RKO (cell line): ENCODE measurements around the gene GLYATL2.

Experiments
- DNase-seq: peaks from one replicate; pipeline ENCODE4 v3.0.0-alpha.2; 2016; ENCODE audit warnings: low spot score

The GLYATL2 gene

DNA sequence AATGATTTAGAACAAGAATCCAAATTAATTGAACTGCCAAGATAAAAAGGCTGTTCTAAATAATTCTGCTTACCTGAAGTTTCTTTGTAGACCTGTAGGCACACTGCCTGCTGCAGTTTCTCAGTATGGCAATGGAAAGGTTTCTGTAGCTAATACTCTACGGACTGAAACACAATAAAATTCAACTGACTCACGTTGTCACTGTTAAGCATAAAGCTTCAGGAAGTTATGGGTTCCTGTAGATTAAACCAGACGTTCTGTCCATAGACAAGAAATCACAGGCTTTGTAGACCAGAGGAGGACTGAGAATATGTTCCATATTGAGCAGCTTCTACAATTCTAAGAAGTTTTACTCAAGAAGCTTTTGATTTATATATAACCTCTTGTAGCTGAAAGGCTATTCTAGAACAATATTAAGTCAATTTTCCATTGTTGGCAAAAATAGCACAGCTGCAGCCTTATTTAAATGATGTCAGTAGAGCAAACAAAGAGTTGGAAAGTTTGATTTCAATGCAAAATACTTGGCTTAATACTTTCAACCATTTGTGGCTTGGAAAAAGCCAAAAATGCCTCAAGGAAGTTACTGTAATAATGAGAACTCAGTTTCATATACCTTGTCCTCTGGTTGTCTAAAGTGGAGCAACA lies at the start of gene GLYATL2:
Gene GLYATL2, minus strand, starts transcription at position 344 of the 645 bp plus-strand sequence. CDS start 5,092 bp downstream, outside the sequence.
- DNase-seq = no peak

DNA sequence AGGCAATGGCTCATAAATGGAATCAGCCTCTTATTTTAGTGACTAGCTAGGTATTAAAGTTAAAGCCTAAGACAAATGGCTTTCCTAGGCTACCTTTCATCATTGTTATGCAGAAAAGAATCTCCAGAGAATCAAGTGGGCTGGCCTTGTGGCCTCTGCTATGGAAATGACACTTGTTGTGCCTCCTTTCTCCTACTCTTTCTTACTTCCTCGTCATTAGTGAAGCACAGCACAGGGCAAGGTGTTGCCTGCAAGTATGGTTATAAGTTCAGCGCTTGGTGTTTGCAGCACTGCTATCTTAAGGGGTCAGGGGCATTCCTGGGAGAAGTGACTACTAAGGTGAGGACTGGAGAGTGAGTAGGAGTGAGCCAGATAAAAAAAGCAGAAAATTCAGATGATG lies 49.4 kb upstream of the GLYATL2 start:
- DNase-seq = no peak

GRCh38 chr11:58888579-58888978 lies 44.1 kb upstream of the GLYATL2 start:
- DNase-seq = no peak

- no peak for DNase-seq
These were observed 42.9 kb upstream of the GLYATL2 start for GRCh38 chr11:58887452-58887851.

- no peak for DNase-seq
These were observed 36.1 kb upstream of the GLYATL2 start for GRCh38 chr11:58880625-58881024.

- no peak for DNase-seq
These were observed 35.7 kb upstream of the GLYATL2 start for GRCh38 chr11:58880166-58880565.

DNA sequence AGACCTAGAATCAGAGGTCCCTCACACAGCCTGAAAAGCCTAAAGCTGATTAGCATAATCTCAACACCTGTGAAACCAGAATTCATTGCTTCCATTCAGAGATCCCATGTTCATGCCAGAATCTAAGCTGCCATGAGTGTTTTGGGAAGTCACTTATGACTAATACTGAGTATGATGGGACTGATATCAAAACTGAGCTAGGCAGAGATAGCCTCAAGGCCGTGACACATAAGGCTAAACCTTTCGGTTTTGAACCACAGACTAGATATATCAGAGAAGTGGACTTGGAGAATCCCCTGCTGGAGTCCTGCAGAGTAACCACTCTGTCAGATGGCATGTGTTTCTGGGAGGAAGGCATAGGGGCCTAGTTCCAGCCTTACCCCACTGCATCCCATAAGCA lies 23.1 kb upstream of the GLYATL2 start:
- no peak for DNase-seq

DNA sequence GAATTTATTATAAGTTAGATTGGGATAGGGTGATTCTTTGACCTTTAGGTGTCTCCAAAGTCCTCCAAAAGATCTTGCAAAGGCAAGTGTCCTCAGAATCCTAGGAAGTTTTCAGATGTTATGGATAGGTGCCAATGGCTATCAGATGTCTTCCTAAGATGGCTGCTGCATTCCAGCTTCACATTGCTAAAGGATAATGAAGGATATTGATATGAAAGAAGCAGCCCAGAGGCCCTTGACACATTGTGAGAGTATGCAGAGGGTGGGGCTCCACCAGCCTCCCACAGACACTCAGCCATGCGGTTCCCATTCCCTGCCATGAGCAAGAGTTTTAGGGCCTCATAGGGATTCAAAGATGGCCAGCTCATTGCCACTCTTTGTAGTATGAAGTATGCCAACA lies 22.3 kb upstream of the GLYATL2 start:
- DNase-seq = no peak

DNA sequence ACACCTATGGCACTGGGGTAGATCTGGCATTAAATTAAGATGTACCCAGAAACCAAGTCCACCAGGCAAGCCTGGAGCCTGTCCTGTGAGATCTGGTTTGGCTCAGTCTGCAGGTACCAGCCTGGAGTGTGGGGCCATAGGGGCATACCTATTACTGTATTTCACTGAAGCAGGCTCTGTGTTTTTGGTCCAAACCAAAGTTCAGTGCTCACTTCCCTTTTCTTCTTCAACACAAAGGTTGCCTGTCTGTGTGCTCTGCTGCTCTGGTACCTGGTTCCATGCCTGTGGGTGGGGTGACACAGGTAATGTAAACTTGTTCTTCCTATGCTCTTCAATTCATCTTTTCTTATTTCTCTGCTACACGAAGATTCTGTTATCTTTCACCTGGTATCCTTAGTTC lies 19.8 kb upstream of the GLYATL2 start:
- no peak for DNase-seq

DNA sequence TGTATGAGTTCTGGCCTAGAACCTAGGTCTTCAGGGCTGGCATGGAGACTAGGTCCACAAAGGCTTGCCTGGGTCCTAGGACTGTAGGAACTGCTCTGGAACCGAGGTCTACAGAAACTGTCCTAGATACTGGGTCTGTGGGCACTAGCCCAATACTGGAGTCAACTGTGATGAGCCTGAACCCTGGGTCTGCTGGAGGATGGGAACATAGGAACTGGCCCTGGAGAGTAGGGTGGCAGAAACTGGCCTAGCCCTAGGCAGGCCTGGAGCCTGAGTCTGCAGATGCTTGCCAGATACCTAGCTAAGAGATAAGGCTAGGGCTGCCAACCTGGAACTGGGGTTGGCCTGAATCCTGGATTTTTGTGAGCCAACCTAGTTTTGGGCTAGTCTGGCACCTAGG lies 19.2 kb upstream of the GLYATL2 start:
- no peak for DNase-seq

DNA sequence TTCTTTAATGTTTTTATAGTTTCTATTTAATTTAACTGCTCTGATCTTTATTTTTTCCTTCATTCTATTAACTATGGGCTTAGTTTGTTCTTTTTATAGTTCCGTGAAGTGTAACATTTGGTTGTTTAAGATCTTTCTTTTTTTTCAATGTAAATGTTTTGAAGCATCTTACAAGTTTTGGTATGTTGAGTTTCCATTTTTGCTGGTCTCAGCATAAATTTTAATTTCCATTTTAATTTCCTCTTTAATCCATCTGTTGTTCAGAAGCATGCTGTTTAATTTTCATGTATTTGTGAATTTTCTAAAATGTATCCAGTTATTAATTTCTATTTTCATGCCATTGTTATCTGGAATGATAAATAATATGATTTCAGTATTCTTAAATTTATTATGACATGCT lies 17.0 kb upstream of the GLYATL2 start:
- no peak for DNase-seq

- DNase-seq = no peak
These were observed 12.3 kb upstream of the GLYATL2 start for GRCh38 chr11:58856806-58857205.

DNA sequence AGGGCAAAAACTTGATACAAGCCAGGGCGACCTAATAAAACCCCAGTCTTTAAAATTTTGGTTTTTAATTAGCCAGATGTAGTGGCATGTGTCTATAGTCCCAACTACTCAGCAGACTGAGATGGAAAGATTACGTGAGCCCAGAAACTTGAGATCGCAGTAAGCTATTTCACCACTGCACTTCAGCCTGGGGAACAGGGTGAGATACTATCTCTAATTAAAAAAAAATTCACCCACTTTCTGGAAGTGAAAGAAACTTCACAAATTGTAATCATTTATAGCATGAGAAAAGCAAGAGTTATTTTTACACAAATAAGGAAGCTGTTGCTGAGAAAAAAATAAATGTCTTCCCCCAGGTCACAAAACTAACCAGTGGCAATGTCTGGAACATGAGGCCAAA lies 882 bp upstream of the GLYATL2 start:
- DNase-seq = no peak

- DNase-seq = no peak
These were observed 6.7 kb downstream of the GLYATL2 start for GRCh38 chr11:58837707-58838388.

DNA sequence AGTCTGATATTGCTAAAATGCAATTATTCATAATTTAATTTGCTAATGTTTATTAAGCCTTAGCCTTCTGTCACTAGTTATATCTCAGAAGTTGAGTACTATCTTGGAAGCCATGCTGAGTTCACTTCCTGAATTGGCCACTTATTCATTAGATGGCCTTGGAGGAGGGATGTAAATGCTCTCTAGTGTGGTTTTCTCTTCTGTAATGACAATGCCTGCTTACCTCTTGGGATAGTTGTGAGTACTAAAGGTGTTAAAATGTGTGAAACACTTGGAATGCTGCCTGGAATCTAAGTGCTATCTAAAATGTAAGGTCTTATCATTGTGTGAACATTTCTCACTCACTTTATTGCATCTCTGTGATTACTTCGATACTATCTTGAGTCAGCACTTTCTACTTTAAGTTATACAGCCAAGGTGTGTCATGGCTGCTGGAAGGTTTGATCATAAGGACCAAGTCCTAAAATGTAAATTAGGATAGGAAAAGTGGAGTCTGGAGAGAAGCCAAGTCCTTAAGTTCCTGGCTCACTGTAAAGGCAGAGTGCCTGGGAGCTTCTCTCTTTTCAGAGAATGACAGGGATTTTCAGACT lies 12.4 kb downstream of the GLYATL2 start:
- DNase-seq = no peak

DNA sequence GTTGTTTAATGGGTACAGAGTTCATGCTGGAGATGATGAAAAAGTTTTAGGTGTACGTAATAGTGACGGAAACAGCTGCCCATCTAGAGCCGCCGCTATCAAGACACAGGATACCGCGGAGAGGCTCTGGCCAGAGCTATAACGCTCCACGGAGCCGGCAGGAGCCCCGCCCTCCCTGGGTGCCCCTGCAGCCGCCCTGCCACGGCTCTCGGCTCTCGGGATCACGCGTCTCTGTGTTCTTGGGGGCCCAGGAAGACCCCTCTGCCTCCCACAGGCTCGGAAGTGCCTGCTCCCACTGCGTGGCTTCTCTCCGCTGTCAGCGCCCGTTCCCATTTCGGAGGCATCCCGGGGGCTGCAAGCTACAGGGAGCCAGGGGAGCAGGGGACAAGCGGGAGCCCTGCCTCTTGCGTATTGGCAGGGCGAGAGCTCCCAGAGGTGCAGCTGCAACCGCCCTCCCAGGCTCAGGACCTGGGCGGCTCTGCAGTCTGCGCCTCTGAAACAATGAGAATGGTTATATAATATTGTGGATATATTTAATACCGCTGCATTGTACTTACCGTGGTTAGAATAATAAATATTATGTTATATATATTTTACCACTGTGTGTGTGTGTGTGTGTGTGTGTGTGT lies 13.7 kb downstream of the GLYATL2 start:
- no peak for DNase-seq

DNA sequence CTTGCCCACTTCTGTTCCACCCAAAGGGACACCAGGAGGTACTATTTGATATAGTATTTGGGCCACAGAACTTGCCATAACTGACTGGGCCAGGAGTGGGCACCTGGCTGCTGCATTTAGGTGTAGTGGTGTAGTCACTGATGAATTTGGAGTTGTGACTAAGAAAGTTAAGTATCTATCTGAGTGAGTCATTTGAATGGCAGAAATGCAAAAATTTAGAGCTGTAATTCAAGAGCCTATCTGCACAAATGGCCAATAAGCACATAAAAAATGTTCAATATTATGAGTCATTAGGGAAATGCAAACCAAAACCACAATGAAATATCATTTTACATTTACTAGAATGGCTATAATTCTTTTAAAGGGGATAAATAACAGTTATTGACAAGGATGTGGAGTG lies 14.7 kb downstream of the GLYATL2 start:
- DNase-seq = peak; percentile 4

DNA sequence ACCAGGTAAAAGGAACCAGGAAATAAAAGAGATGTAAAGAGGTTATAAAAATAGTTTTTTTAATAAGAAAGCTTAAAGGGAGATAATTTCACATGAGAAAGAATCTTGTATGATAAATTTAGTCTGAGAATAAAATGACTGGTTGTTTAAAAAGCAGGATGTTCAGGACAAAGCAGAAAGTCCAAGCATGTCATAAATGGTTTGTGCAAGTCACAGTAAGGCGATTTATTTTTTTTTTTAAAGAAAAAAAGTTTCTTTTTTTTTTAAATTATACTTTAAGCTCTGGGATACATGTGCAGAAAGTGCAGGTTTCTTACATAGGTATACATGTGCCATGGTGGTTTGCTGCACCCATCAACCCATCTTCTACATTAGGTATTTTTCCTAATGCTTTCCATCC lies 30.8 kb downstream of the GLYATL2 start:
- peak; percentile 25 for DNase-seq

GRCh38 chr11:58811499-58811898 lies 33.0 kb downstream of the GLYATL2 start:
- DNase-seq = no peak

GRCh38 chr11:58807343-58807742 lies 37.2 kb downstream of the GLYATL2 start:
- no peak for DNase-seq

DNA sequence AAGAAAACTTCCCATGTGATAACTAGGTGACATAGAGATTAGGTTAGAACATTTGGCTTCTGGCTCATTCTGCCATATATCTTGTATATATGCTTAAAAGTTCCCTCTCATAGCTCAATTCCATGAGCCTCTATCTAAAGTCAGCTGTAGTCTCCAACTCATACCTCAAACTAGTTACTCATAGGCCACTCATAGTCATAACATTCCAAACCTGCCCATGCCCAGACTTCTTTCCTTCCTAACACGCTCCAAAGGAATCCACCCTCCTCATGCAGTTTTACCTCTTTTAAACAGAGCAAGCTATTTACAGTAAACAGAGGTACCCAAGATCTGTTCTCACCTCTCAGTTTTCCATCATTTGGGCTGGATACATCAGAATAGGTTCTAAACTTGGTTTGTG lies 39.4 kb downstream of the GLYATL2 start:
- DNase-seq = peak; percentile 22

GRCh38 chr11:58801974-58802545 lies 42.4 kb downstream of the GLYATL2 start:
- no peak for DNase-seq

DNA sequence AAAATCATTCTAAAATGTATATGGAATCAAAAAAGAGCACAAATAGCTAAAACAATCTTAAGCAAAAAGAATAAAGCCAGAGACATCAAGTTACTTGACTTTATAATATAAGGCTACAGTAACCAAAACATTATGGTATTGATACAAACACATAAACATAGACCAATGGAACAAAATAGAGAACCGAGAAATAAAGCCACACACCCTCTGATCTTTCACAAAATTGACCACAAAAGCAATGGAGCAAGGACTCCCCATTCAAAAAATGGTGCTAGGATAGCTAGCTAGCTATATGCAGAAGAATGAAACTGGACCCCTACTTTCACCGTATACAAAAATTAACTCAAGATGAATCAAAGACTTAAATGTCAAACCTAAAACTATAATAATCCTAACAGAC lies 43.2 kb downstream of the GLYATL2 start:
- no peak for DNase-seq
